GM18951 (cell line): ENCODE measurements around the gene VENTX.

Experiments used
- POLR2A ChIP-seq: IDR thresholded peaks from 4 replicates; pipeline ENCODE4 v1.6.1; 2011; ENCODE audit warnings: mild to moderate bottlenecking; ENCODE audit not compliant: insufficient read length, insufficient read depth; ENCODE audit errors: extremely low read depth
- in situ Hi-C: fragments of 300-500 bp; cut with MboI; formaldehyde crosslinking; loops from one replicate; pipeline ENCODE4 v1.12.0; 2022; ENCODE audit warnings: low sequenced_read_pairs, mixed read lengths, inconsistent platforms; ENCODE audit not compliant: unreplicated experiment

VENTX gene

GRCh38 chr10:133239990-133240389 lies 2.3 kb downstream of the VENTX start:
- no peak for TF ChIP-seq POLR2A
- in situ Hi-C loops: loop anchor here (25.0 kb wide), 1 partner anchor 328 kb away; no protein-coding TSS in a partner anchor

- in situ Hi-C loops: loop anchor here (25.0 kb wide), 1 partner anchor 329 kb away; no protein-coding TSS in a partner anchor
- TF ChIP-seq POLR2A: no peak
These were observed 4.0 kb downstream of the VENTX start for GRCh38 chr10:133241501-133242205.

GRCh38 chr10:133242611-133243356 lies 5.1 kb downstream of the VENTX start:
- no peak for TF ChIP-seq POLR2A
- in situ Hi-C loops: loop anchor here (25.0 kb wide), 1 partner anchor 330 kb away; no protein-coding TSS in a partner anchor

- in situ Hi-C loops: loop anchor here (25.0 kb wide), 1 partner anchor 331 kb away; no protein-coding TSS in a partner anchor
- TF ChIP-seq POLR2A: no peak
These were observed 5.9 kb downstream of the VENTX start for GRCh38 chr10:133243593-133243992.

- no peak for TF ChIP-seq POLR2A
- in situ Hi-C loops: loop anchor here (25.0 kb wide), 1 partner anchor 333 kb away; no protein-coding TSS in a partner anchor
These were observed 8.0 kb downstream of the VENTX start for GRCh38 chr10:133245439-133246235.

GRCh38 chr10:133246236-133246626 lies 8.6 kb downstream of the VENTX start:
- in situ Hi-C loops: loop anchor here (25.0 kb wide), 1 partner anchor 334 kb away; no protein-coding TSS in a partner anchor
- TF ChIP-seq POLR2A: no peak

- in situ Hi-C loops: loop anchor here (25.0 kb wide), 1 partner anchor 336 kb away; no protein-coding TSS in a partner anchor
- no peak for TF ChIP-seq POLR2A
These were observed 10.2 kb downstream of the VENTX start for GRCh38 chr10:133247681-133248333.

GRCh38 chr10:133248334-133248715 lies 10.7 kb downstream of the VENTX start:
- no peak for TF ChIP-seq POLR2A
- in situ Hi-C loops: loop anchor here (25.0 kb wide), 1 partner anchor 336 kb away; no protein-coding TSS in a partner anchor

- in situ Hi-C loops: loop anchor here (25.0 kb wide), 1 partner anchor 337 kb away; no protein-coding TSS in a partner anchor
- TF ChIP-seq POLR2A: no peak
These were observed 11.6 kb downstream of the VENTX start for GRCh38 chr10:133249094-133249780.

- in situ Hi-C loops: loop anchor here (25.0 kb wide), 1 partner anchor 338 kb away; no protein-coding TSS in a partner anchor
- TF ChIP-seq POLR2A: no peak
These were observed 12.5 kb downstream of the VENTX start for GRCh38 chr10:133249975-133250754.
